ENCODE data around the gene TEKT5. TPM values are rescaled to one million over a fixed set of nuclear protein-coding genes. Genes with fewer than 3 reads are reported as not detected.

The TEKT5 gene
- total and polyA plus RNA-seq, 4 donors = 0.13 to 0.92 TPM; not detected in 2

GRCh38 chr16:10614685-10615084 lies 80.0 kb downstream of the TEKT5 start:
- Histone ChIP-seq H3K9ac (ENCODE audit: low read depth in 1 of 2, low read length in 2 of 2) (no peak overlapping the region), H3K27ac (ENCODE audit: low read depth in 1 of 2, low read length in 2 of 2) (no peak overlapping the region), H3K9me3 (ENCODE audit: control insufficient read depth in 4 of 4, low read length in 3 of 4) (no peaks in the 10 kb centered on the region), H3K4me3 (ENCODE audit: low read depth in 1 of 3, low read length in 3 of 3) (no peak overlapping the region), H3K27me3 (ENCODE audit: control insufficient read depth in 4 of 4, insufficient read depth in 4 of 4, low read length in 3 of 4) (no peaks in the 10 kb centered on the region), H3K4me1 (ENCODE audit: control insufficient read depth in 4 of 4, insufficient read depth in 4 of 4, low read length in 3 of 4) (no peaks in the 10 kb centered on the region), H3K36me3 (ENCODE audit: control insufficient read depth in 4 of 4, insufficient read depth in 3 of 4, low read depth in 1 of 4, low read length in 3 of 4) (no peaks in the 10 kb centered on the region)
- TF ChIP-seq HNF4A (conservative IDR thresholded peaks at IDR 0.05) (no peak), RXRA (IDR thresholded peaks at IDR 0.05) (no peak), REST (IDR thresholded peaks at IDR 0.05) (no peak), JUND (IDR thresholded peaks at IDR 0.05) (no peak), FOXA2 (IDR thresholded peaks at IDR 0.05) (no peak), EGR1 (IDR thresholded peaks at IDR 0.05; ENCODE audit: low read depth in 2 of 2) (no peak), FOXA1 (IDR thresholded peaks at IDR 0.05) (no peak), TAF1 (conservative IDR thresholded peaks at IDR 0.05) (no peak)
- TF ChIP-seq, protein P1, sequence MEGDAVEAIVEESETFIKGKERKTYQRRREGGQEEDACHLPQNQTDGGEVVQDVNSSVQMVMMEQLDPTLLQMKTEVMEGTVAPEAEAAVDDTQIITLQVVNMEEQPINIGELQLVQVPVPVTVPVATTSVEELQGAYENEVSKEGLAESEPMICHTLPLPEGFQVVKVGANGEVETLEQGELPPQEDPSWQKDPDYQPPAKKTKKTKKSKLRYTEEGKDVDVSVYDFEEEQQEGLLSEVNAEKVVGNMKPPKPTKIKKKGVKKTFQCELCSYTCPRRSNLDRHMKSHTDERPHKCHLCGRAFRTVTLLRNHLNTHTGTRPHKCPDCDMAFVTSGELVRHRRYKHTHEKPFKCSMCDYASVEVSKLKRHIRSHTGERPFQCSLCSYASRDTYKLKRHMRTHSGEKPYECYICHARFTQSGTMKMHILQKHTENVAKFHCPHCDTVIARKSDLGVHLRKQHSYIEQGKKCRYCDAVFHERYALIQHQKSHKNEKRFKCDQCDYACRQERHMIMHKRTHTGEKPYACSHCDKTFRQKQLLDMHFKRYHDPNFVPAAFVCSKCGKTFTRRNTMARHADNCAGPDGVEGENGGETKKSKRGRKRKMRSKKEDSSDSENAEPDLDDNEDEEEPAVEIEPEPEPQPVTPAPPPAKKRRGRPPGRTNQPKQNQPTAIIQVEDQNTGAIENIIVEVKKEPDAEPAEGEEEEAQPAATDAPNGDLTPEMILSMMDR (IDR thresholded peaks at IDR 0.05; ENCODE audit: low read depth, low read length, missing input control) = no peak
- DNase-seq (ENCODE audit: low spot score) = no peak

DNA sequence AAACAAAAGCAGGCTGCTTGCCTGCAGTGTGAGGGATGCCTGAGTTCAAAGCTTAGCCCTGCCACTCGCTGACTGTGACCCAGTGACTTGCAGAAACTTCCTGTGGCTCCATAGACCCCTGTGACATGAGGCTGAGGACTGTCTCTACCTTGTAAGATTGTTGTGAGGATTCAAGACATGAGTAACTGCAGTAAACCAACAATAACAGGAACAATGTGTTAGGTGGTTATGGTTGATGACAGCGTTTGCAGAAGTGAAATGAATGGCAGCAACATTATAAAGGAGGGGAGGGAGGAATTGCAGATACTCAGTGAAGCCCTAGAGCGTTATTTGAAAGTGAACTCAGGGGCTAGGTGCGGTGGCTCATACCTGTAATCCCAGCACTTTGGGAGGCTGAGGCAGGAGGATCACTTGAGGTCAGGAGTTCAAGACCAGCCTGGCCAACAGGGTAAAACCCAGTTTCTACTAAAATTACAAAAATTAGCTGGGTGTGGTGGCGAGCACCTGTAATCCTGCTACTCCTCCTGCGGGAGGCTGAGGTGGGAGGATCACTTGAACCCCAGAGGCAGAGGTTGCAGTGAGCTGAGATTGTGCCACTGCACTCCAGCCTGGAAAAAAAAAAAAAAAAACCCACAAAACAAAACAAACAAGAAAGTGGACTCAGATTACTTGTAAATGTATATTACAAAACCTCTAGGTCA lies 80.8 kb downstream of the TEKT5 start:
- H3K4me1 ChIP-seq (ENCODE audit: control insufficient read depth in 4 of 4, insufficient read depth in 4 of 4, low read length in 3 of 4) = no peaks in the 10 kb centered on the region
- no peak overlapping the region for H3K27ac ChIP-seq (ENCODE audit: low read depth in 1 of 2, low read length in 2 of 2)
- no peaks in the 10 kb centered on the region for H3K36me3 ChIP-seq (ENCODE audit: control insufficient read depth in 4 of 4, insufficient read depth in 3 of 4, low read depth in 1 of 4, low read length in 3 of 4)
- no peaks in the 10 kb centered on the region for H3K9me3 ChIP-seq (ENCODE audit: control insufficient read depth in 4 of 4, low read length in 3 of 4)
- 79% methylated on average over 6 of the region's 6 CpGs for WGBS
- H3K27me3 ChIP-seq (ENCODE audit: control insufficient read depth in 4 of 4, insufficient read depth in 4 of 4, low read length in 3 of 4) = no peaks in the 10 kb centered on the region
- H3K4me3 ChIP-seq (ENCODE audit: low read depth in 1 of 3, low read length in 3 of 3) = no peak overlapping the region
- H3K9ac ChIP-seq (ENCODE audit: low read depth in 1 of 2, low read length in 2 of 2) = no peak overlapping the region
- DNase-seq (ENCODE audit: low spot score) = no peak
- TF ChIP-seq, protein P2, sequence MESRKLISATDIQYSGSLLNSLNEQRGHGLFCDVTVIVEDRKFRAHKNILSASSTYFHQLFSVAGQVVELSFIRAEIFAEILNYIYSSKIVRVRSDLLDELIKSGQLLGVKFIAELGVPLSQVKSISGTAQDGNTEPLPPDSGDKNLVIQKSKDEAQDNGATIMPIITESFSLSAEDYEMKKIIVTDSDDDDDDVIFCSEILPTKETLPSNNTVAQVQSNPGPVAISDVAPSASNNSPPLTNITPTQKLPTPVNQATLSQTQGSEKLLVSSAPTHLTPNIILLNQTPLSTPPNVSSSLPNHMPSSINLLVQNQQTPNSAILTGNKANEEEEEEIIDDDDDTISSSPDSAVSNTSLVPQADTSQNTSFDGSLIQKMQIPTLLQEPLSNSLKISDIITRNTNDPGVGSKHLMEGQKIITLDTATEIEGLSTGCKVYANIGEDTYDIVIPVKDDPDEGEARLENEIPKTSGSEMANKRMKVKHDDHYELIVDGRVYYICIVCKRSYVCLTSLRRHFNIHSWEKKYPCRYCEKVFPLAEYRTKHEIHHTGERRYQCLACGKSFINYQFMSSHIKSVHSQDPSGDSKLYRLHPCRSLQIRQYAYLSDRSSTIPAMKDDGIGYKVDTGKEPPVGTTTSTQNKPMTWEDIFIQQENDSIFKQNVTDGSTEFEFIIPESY (IDR thresholded peaks at IDR 0.05) = no peak
- TF ChIP-seq, protein P1 (IDR thresholded peaks at IDR 0.05; ENCODE audit: low read depth, low read length, missing input control) = no peak
- no peak for TF ChIP-seq EGR1 (IDR thresholded peaks at IDR 0.05; ENCODE audit: low read depth in 2 of 2)
- TF ChIP-seq RAD21 (IDR thresholded peaks at IDR 0.05) = no peak
- no peak for TF ChIP-seq HNF4A (conservative IDR thresholded peaks at IDR 0.05)
- no peak for TF ChIP-seq TAF1 (conservative IDR thresholded peaks at IDR 0.05)
- TF ChIP-seq NR2F2 (IDR thresholded peaks at IDR 0.05) = no peak
- TF ChIP-seq JUND (IDR thresholded peaks at IDR 0.05) = no peak
- no peak for TF ChIP-seq YY1 (IDR thresholded peaks at IDR 0.05)

Data from liver (tissue), 9 donors.